HepG2 (cell line): ENCODE data around the gene MDFI. TPM values are rescaled to one million over a fixed set of nuclear protein-coding genes. Genes with fewer than 3 reads are reported as not detected.

Source experiments
- ASH2L ChIP-seq: fragments of 300-600, 200-600 bp; sonication (generic); IDR thresholded peaks from 2 replicates; pipeline ENCODE4 v1.7.0; 2017; ENCODE audit warnings: low read depth, mild to moderate bottlenecking, moderate library complexity, mixed read lengths, low read length; ENCODE audit not compliant: insufficient read length
- FOXM1 ChIP-seq: sonication (generic); formaldehyde crosslinking; IDR thresholded peaks from 2 replicates; pipeline ENCODE4 v1.5.0; 2020; ENCODE audit warnings: missing genetic modification reagents
- GTF3A ChIP-seq: sonication (generic); formaldehyde crosslinking; conservative IDR thresholded peaks from 2 replicates; pipeline ENCODE4 v1.4.0; 2020; ENCODE audit warnings: mild to moderate bottlenecking, missing genetic modification reagents
- HNF1A ChIP-seq, 2 experiments: sonication (generic) in 1 of 2; formaldehyde crosslinking in 1 of 2; IDR thresholded peaks; 2 replicates each; pipeline versions ENCODE4 v1.4.0 to v1.6.1; 2016 to 2020; ENCODE audit warnings: borderline replicate concordance in 1 of 2, low read depth in 1 of 2, mild to moderate bottlenecking in 1 of 2, missing genetic modification reagents in 1 of 2
- IRF2 ChIP-seq: IDR thresholded peaks from 2 replicates; pipeline ENCODE4 v1.6.1; 2018; ENCODE audit warnings: missing genetic modification reagents, missing compliant biosample characterization
- MAFG ChIP-seq: sonication (generic); formaldehyde crosslinking; IDR thresholded peaks from 2 replicates; pipeline ENCODE4 v1.5.1; 2020; ENCODE audit warnings: mild to moderate bottlenecking, missing genetic modification reagents
- NFIB ChIP-seq: sonication (generic); formaldehyde crosslinking; IDR thresholded peaks from 2 replicates; pipeline ENCODE4 v1.9.0; 2021; ENCODE audit warnings: missing genetic modification reagents, mild to moderate bottlenecking, borderline replicate concordance
- PHF5A ChIP-seq: IDR thresholded peaks from one replicate; pipeline ENCODE4 v1.6.1; 2018; ENCODE audit warnings: low read depth, missing genetic modification reagents; ENCODE audit not compliant: unreplicated experiment
- SALL2 ChIP-seq: sonication (generic); formaldehyde crosslinking; IDR thresholded peaks from 2 replicates; pipeline ENCODE4 v1.8.1; 2023; ENCODE audit warnings: mild to moderate bottlenecking, missing genetic modification reagents, inconsistent platforms
- SKI ChIP-seq: fragments of 450-650 bp; IDR thresholded peaks from one replicate; pipeline ENCODE4 v1.6.1; 2018; ENCODE audit warnings: mild to moderate bottlenecking; ENCODE audit not compliant: partially characterized antibody
- SRF ChIP-seq: IDR thresholded peaks from 2 replicates; pipeline ENCODE4 v1.6.1; 2011; ENCODE audit warnings: mild to moderate bottlenecking, low read depth, low read length, moderate library complexity
- TAF1 ChIP-seq: sonication (generic); formaldehyde crosslinking; IDR thresholded peaks from 2 replicates; pipeline ENCODE4 v1.4.0; 2020; ENCODE audit warnings: missing genetic modification reagents
- TRIM24 ChIP-seq: sonication (generic); formaldehyde crosslinking; IDR thresholded peaks from 2 replicates; pipeline ENCODE4 v1.8.0; 2022; ENCODE audit warnings: mild to moderate bottlenecking, missing genetic modification reagents
- TSC22D2 ChIP-seq: sonication (generic); formaldehyde crosslinking; IDR thresholded peaks from 2 replicates; pipeline ENCODE4 v1.5.1; 2020; ENCODE audit warnings: missing genetic modification reagents, mild to moderate bottlenecking, borderline replicate concordance
- ZKSCAN8 ChIP-seq: IDR thresholded peaks from 2 replicates; pipeline ENCODE4 v1.6.1; 2016; ENCODE audit warnings: borderline replicate concordance, missing genetic modification reagents, missing compliant biosample characterization
- ZNF256 ChIP-seq: sonication (generic); formaldehyde crosslinking; conservative IDR thresholded peaks from 2 replicates; pipeline ENCODE4 v1.4.0; 2020; ENCODE audit warnings: missing genetic modification reagents
- ZNF350 ChIP-seq: sonication (generic); formaldehyde crosslinking; IDR thresholded peaks from 2 replicates; pipeline ENCODE4 v1.4.0; 2020; ENCODE audit warnings: mild to moderate bottlenecking, low read depth, missing genetic modification reagents, borderline replicate concordance
- ZNF44 ChIP-seq: sonication (generic); formaldehyde crosslinking; IDR thresholded peaks from 2 replicates; pipeline ENCODE4 v1.5.1; 2020; ENCODE audit warnings: mild to moderate bottlenecking, missing genetic modification reagents
- ZNF460 ChIP-seq: sonication (generic); formaldehyde crosslinking; IDR thresholded peaks from 2 replicates; pipeline ENCODE4 v1.5.1; 2020; ENCODE audit warnings: missing genetic modification reagents, mild to moderate bottlenecking, borderline replicate concordance
- ZNF577 ChIP-seq: sonication (generic); formaldehyde crosslinking; IDR thresholded peaks from 2 replicates; pipeline ENCODE4 v1.4.0; 2020; ENCODE audit warnings: mild to moderate bottlenecking, low read depth, missing genetic modification reagents, borderline replicate concordance
- ZNF614 ChIP-seq: IDR thresholded peaks from 2 replicates; pipeline ENCODE4 v1.6.1; 2018; ENCODE audit warnings: missing biosample characterization, missing genetic modification reagents, inconsistent platforms, borderline replicate concordance
- ZNF775 ChIP-seq: sonication (generic); formaldehyde crosslinking; IDR thresholded peaks from 2 replicates; pipeline ENCODE4 v1.4.0; 2020; ENCODE audit warnings: missing genetic modification reagents, mild to moderate bottlenecking, moderate library complexity, borderline replicate concordance
- ZNF850 ChIP-seq: sonication (generic); formaldehyde crosslinking; conservative IDR thresholded peaks from 2 replicates; pipeline ENCODE4 v1.9.0; 2021; ENCODE audit warnings: mild to moderate bottlenecking, missing genetic modification reagents
- polyA plus RNA-seq, 8 experiments: library from polyadenylated mRNA; depleted of rRNA in 3 of 8; stranded (reverse) in 7 of 8; unstranded in 1 of 8; fragments of >200 nt; fragmentation: Illumina TruSeq in 4 of 8; extraction: Trizol in 4 of 8; gene quantifications; 2 replicates each; pipeline versions ENCODE4 v1.2.1 to v1.2.3, GENCODE V29; 2011 to 2016; ENCODE audit warnings: low read depth in 4 of 8, missing spikeins in 1 of 8, mixed read lengths in 1 of 8; ENCODE audit not compliant: insufficient read depth in 1 of 8
- total RNA-seq, 5 experiments: library from RNA; depleted of rRNA; stranded (reverse); fragments of >200 nt; fragmentation: Illumina TruSeq; extraction: Trizol; gene quantifications; 2 replicates each; pipeline ENCODE4 v1.2.3, GENCODE V29; 2016; ENCODE audit warnings: low read depth in 1 of 5
- TF ChIP-seq, protein P1 (sequence below): sonication (generic); formaldehyde crosslinking; IDR thresholded peaks from 2 replicates; pipeline ENCODE4 v1.4.0; 2020; ENCODE audit warnings: missing genetic modification reagents
- TF ChIP-seq, protein P2 (sequence below): sonication (generic); formaldehyde crosslinking; IDR thresholded peaks from 2 replicates; pipeline ENCODE4 v1.9.0; 2021; ENCODE audit warnings: missing genetic modification reagents, mild to moderate bottlenecking, borderline replicate concordance

Gene MDFI
- total and polyA plus RNA-seq, 2 of the 13 experiments (the other 11 are each of a cell fraction or from before 2014, with no cell fraction given), result 0.28 TPM; not detected in 1

- TF ChIP-seq HNF1A (IDR thresholded peaks at IDR 0.05; ENCODE audit: low read depth) (no peak), HNF1A (CRISPR knock-in tag; IDR thresholded peaks at IDR 0.05; ENCODE audit: borderline replicate concordance) (no peak), IRF2 (CRISPR knock-in tag) (peak; percentile 79; the same call in 1 of the 2 replicates), SKI (peak; percentile 66), SALL2 (CRISPR knock-in tag) (peak; percentile 81; the same call in 1 of the 2 replicates), ZNF256 (CRISPR knock-in tag) (no peak), ZNF460 (CRISPR knock-in tag) (no peak; the same call in 1 of the 2 replicates), ASH2L (no peak), TAF1 (CRISPR knock-in tag) (no peak), ZNF577 (CRISPR knock-in tag) (no peak), ZNF44 (CRISPR knock-in tag) (no peak), NFIB (CRISPR knock-in tag) (no peak), ZKSCAN8 (CRISPR knock-in tag) (no peak), PHF5A (CRISPR knock-in tag) (no peak), GTF3A (CRISPR knock-in tag) (no peak), ZNF775 (CRISPR knock-in tag) (no peak), TSC22D2 (CRISPR knock-in tag) (no peak), FOXM1 (no peak), ZNF850 (CRISPR knock-in tag) (no peak), TRIM24 (CRISPR knock-in tag) (no peak), ZNF614 (CRISPR knock-in tag) (peak; percentile 67; the same call in 1 of the 2 replicates), SRF (no peak), MAFG (CRISPR knock-in tag) (no peak), ZNF350 (CRISPR knock-in tag) (no peak)
- TF ChIP-seq, protein P1, sequence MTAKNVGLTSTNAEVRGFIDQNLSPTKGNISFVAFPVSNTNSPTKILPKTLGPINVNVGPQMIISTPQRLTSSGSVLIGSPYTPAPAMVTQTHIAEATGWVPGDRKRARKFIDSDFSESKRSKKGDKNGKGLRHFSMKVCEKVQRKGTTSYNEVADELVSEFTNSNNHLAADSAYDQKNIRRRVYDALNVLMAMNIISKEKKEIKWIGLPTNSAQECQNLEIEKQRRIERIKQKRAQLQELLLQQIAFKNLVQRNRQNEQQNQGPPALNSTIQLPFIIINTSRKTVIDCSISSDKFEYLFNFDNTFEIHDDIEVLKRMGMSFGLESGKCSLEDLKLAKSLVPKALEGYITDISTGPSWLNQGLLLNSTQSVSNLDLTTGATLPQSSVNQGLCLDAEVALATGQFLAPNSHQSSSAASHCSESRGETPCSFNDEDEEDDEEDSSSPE (CRISPR knock-in tag), result 0 out of 2 replicates have a peak, but pooled peaks have one; percentile 32
- TF ChIP-seq, protein P2, sequence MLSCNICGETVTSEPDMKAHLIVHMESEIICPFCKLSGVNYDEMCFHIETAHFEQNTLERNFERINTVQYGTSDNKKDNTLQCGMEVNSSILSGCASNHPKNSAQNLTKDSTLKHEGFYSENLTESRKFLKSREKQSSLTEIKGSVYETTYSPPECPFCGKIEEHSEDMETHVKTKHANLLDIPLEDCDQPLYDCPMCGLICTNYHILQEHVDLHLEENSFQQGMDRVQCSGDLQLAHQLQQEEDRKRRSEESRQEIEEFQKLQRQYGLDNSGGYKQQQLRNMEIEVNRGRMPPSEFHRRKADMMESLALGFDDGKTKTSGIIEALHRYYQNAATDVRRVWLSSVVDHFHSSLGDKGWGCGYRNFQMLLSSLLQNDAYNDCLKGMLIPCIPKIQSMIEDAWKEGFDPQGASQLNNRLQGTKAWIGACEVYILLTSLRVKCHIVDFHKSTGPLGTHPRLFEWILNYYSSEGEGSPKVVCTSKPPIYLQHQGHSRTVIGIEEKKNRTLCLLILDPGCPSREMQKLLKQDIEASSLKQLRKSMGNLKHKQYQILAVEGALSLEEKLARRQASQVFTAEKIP, result no peak
Observed at GRCh38 chr6:41682056-41682477, 43.8 kb downstream of the MDFI start (continued).
